Thyroid gland (tissue), 4 donors: ENCODE data around the gene FAM3B.

Source experiments
- POLR2A ChIP-seq, 2 donors: fragments of 450-650 bp; IDR thresholded peaks; one replicate each; pipeline ENCODE4 v1.6.1; 2017; ENCODE audit warnings: antibody characterized with exemption in 2 of 2, mild to moderate bottlenecking in 2 of 2, moderate library complexity in 1 of 2
- TF ChIP-seq, protein P1 (sequence below), 6 experiments: fragments of 200-600 bp in 3 of 6; fragments of 450-650 bp in 3 of 6; sonication (generic) in 3 of 6; IDR thresholded peaks; one replicate each; pipeline ENCODE4 v1.5.1; 2016 to 2019; ENCODE audit warnings: antibody characterized with exemption in 6 of 6, mild to moderate bottlenecking in 2 of 6, inconsistent platforms in 1 of 6, moderate library complexity in 1 of 6

DNA sequence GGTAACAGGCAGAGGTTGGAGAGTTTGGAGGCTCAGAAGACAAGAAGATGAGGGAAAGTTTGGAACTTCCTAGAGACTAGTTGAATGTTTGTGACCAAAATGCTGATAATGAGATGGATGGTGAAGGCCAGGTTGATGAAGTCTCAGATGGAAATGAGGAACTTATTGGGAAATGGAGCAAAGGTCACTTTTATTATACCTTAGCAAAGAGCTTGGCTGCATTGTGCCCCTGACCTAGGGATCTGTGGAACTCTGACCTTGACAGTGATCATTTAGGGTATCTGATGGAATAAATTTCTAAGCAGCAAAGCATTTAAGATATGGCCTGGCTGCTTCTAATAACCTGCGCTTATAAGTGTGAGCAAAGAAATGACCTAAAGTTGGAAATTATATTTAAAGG is 17.2 kb downstream of the FAM3B start:
- TF ChIP-seq, protein P1, sequence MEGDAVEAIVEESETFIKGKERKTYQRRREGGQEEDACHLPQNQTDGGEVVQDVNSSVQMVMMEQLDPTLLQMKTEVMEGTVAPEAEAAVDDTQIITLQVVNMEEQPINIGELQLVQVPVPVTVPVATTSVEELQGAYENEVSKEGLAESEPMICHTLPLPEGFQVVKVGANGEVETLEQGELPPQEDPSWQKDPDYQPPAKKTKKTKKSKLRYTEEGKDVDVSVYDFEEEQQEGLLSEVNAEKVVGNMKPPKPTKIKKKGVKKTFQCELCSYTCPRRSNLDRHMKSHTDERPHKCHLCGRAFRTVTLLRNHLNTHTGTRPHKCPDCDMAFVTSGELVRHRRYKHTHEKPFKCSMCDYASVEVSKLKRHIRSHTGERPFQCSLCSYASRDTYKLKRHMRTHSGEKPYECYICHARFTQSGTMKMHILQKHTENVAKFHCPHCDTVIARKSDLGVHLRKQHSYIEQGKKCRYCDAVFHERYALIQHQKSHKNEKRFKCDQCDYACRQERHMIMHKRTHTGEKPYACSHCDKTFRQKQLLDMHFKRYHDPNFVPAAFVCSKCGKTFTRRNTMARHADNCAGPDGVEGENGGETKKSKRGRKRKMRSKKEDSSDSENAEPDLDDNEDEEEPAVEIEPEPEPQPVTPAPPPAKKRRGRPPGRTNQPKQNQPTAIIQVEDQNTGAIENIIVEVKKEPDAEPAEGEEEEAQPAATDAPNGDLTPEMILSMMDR (IDR thresholded peaks at IDR 0.05): no peak
- no peak for TF ChIP-seq POLR2A (IDR thresholded peaks at IDR 0.05)
